ENCODE results near the gene PREX1.
A peak's percentile ranks its signal among the peaks of the same experiment; 100 is the strongest.
"Not testable (repeated sequence)": the region's sequence is repeated elsewhere in the genome, so short reads cannot be mapped to it uniquely, and the experiment has no call there.

Gene PREX1

DNA sequence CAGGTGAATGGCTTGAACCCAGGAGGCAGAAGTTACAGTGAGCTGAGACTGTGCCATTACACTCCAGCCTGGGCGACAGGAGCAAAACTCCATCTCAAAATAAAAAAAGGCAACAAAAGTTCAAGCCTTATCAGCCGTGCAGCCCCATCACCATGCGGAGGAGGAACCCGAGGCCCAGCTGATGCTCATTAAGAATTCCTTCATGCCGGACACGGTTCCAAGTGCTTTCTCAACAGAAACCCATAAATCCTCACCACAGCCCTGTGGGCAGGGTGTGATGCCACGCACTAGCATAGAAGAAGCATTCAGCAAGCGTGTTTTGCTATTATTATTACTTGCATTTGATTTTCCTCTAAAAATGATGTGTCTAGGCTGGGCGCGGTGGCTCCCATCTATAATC is 56.3 kb downstream of the PREX1 start:
- DNase-seq = no peak

DNA sequence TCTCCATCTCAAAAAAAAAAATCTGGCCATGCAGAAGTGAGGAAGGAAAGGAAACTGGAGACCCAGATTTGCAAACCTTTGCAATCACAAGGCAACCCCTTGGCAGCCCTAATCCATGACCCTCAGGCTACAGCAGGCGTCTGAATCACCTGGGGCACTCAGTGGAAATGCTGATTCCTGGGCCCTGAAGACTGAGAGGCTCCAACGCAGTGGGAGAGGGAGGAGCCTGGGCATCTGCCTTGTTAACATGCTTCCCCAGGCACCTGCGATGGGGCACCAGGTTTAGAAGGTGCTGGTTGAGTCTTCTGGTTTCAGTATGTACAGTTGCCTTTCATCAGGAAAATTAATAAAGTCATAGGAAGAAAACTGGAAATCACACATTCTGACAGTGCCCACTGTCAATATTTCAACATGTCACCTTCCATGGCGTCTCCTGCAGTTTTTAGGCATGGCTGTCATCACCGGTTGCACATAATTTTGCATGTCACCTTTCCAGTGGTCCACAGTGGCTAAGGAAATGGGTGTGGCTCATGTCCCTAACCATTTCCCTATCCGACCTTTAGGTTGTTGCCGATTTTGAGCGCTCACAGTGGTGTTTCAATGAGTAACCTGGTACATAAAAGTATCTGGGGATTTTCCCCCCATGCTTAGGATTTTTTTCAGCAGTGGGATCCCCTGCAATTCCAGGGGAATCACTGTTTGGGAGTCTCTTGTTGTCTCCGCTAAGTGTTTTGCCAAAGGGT is 56.9 kb downstream of the PREX1 start:
- DNase-seq = no peak

DNA sequence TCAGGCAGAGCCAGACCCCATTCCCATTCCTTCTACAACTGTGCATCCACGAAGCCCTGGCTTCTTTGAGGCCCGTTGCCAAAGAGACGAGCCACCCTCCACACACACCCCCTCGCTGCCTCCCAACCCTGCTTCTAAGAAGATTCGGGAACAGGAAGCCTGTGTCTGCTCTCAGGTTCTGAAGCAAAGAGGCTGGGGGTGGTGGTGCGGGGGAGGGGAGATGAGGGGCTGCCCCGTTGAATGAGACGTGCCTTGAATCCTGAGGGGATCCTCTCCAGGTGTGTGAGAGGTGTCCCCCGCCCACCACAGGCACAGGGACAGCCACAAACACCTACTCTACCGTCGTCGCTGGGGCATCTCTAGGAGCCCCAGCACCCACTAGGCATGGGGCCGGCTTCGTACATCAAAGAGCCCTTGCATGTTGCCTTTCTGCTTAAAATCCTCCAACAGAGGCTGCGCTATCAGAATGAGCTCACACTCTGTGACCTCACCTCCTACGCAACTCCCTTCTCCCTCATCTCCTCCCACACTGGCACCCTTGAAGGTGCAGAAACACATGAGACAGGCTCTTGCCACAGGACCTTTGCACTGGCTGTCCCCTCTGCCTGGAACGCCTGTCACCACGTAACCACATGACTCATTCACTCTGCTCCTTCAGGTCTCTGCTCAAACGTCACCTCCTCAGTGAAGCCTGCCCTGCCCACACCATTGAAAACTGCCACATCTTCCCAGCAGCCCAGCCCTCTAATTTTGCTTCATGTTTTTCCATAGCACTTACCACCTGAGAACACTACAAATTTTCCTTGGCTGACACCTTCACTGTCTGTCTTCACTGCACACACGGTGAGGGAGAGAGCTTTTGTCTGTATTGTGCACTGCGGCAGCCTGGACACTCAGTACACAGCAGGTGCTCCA is 58.5 kb downstream of the PREX1 start:
- DNase-seq = no peak

DNA sequence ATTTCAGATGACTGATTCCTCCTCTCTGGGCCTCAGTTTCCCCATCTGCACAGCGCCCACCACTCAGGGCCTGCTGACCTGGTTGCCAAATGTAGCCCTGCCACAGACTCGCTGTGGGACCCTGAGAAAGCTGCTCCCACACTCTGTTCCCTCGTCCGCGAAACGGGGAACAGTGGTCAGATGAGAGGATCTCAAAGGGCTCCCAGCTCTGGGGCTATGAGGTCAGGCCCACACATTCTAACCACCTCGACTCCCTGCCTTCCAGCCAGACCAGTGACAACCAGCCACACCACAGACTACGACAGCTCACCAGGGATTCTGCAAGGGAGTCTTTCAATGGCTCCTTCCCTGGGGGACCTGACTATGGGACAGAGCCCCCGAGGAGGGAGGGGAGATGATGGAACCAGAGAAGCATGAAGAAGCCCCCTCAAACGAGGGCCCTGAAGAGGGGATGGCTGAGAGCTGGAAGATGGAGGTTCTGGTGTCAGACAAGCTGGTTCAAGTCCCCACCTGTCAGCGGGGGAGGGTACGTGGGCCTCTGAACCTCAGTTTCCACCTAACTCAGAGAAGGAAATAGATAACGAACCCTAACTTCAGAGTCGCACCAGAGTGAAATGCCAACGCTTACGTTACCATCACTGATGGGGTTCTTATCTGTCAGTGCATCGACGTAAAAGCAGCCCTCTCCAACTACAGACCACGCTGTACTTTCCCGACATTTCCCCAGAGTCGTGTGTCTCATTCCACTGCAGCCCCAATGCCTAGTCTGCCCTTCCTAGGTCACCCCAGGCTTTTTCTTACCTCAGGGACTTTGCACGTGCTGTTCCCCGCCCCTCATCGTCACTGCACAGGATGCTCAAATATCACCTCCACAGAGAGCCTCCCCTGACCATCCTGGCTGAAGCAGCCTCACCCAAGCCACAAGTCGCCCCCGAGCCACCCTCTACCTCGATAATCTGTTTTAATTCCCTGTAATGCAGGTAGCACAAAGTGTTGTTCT is 60.5 kb downstream of the PREX1 start:
- no peak for DNase-seq

DNA sequence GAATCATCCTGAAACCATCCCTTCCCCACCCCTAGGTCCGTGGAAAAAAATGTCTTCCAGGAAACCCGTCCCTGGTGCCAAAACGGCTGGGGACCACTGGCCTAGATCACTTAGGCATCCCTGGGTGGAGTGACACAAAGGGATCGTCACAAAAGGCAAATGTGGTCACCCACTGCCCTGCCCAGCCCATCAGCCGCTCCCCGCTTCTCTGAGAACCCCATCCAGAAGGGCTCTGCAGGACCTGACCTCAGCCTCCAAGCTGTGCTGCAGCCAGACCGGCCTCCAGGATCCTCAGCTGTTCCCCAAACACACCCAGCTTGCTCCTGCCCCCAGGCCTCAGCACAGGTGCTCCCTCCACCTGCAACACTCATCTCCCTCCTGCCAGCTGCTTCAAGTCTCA is 61.6 kb downstream of the PREX1 start:
- no peak for DNase-seq

DNA sequence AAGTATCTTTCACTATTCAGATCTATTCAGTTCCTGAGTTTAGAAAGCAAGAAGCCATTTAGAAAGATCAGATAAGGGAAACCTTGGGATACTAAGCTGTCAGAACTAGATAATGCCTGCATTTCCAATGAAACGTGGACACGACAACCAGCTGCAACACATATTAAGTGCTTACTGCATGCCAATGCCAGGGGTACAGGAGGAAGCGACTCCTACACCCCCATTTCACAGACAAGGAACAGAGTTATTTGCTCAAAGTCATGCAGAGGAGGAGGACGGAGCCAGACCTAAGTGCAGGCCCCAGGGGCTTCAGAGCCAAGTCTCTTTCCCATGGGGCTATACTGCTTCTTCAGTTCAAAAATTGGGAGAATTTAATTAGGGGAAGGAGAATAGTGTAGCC is 62.4 kb downstream of the PREX1 start:
- no peak for DNase-seq

DNA sequence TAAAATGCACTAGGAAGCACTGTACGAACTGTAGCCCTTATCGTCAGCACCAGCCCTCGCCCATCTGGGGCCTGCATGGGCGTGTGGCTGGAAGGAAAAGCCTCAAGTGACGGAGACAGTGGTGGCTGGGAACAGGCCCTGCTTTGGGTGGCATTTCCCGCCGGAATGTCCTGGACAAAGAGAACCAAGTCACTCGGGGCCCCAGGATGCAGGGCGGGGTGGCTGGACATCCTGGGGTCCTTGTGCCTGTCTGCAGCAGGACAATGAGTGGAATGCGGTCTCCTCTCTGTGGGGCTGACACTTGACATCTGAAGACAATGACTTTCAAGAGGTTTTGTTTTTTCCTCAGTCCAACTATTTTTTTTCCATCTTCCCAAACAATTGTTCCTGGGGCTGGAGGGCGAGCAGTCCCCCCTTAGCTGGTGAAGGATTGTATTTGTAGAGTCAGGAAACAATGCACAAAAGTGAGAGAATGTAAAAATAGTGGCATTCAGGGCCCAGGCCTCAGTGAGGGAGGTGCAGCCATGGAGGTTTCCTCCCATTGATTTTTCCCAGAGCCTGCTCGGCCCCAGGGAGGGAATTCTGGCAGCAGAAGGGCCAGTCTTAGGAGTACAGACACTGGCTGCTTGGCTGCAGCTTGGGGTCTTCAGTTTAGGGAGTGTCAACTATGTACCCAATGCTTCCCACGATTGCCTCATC is 64.4 kb downstream of the PREX1 start:
- DNase-seq = no peak

DNA sequence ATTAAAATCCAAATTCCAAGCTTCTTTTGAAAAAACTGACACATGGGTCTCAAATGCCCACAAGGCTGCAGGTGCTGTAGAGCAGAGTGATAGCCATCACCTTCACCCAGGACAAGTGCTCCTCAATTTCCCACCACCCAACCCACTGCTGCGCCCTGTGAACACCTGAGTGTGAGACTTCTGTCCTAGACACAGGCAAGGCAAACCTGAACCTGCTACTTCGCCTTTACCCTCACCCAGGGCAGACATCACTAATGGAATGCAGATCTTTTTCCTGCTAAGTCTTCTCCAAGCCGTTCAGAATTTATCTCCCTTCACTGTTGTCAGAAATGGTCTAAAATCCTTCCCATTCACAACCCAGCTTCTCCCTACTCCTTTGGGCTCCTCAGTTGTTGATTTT is 65.9 kb downstream of the PREX1 start:
- no peak for DNase-seq

DNA sequence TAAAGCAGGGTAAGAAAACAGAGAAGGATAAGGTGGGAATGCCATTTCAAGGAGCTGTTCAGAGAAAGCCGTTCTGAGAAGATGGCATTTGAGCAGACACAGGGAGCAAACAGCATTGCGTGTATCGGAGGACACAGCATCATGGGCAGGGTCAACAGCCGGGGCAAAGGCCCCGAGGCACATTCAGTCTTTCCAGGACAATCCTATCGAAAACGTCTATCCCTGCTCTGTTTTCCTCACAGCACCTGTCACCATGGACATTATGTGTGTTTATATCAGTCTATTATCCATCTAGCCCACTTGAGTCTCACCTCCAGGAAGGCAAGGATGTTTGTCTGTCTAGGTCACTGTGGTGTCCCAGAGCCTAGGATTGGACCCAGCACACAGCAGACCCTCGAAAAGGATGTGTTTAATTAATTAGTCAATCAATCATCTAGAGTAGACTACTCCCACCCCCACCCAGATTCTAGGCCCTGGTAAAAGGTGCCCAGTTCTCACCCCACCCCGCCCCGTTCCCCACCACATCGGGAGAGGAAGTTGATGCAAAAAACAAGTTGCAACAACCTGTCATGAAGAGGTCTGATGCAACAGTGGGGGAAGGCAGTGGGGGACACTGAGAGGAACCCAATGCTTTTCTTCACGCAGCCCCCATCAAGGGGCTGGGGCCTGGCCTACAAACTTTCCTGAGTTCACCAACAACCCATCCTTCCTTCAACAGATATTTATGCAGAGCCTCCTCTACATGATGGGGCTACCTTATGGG is 66.6 kb downstream of the PREX1 start:
- DNase-seq = peak; percentile 42 to 57

DNA sequence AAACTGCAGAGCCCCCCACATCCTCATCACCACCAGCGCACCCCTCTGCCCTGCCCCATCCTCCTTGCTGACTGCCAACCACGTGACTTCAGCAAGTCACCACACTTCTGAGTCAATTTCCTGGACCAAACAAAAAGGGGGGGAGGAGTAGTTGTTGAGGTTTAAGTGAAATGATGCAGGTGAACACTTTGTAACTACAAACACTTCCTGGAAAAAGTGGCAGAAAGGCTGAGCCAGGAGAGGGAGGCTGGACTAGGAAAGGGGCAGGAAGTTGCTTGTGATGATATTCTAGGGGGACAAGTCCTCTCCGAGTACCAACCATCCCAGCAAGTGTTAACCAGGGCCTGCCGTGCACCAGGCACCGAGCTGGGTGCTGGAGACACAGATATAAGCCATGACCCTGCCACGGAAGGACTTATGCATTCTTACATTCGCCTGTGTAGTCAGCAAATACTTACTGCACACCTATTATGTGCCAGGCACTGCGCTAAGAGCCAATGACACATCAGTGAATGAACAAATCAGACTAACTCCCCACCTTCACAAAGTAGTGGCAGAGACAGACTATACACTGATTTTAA is 67.3 kb downstream of the PREX1 start:
- peak; percentile 42 to 55 for DNase-seq

DNA sequence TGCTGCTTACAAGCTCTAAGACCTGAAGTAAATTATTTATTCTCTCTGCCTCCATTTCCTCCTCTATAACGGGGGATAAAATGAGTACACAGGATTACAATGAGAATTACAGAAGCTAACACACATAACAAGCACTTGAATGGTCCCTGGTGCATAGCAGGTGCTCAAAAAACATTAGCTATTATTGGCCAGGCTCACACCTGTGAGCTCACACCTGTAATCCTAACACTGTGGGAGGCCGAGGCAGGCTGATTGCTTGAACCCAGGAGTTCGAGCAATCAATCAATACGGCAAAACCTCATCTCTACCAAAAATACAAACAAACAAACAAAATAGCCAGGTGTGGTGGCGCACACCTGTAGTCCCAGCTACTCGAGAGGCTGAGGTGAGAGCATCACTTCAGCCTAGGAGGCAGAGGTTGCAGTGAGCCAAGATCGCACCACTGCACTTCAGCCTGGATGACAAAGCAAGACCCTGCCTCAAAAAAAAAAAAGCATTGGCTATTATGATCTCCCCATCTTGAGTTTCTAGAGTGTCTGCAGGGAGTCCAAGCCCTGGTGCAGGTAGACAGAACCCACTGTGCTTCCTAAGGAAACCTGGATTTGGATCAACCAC is 68.1 kb downstream of the PREX1 start:
- DNase-seq = no peak

DNA sequence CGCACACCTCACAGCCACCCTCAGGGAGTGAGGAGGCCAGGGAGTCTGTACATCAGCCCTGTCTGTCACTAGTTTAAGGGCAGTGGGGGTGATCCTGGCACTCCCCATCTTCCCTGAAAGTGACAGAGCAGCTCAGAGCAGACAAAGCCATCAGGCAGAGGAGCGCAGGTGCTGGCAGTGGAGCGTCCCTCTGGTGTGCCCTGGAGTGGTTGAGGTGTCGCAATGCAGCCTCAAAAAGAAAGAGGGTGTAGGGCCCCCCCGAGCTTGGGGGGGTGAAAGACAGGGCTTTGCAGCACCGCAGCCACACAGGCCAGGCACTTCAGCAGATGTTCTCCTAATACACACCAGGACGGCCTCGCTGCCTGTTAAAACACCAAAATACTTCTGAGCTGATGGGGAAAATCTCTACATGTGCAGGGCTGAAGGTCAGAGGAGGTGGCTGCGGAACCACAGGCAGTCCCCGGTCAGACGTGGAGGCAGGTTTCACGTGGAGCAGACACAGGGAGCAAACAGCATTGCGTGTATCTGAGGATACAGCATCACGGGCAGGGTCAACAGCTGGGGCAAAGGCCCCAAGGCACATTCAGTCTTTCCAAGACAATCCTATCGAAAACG is 69.5 kb downstream of the PREX1 start:
- peak; percentile 6 to 13 for DNase-seq

DNA sequence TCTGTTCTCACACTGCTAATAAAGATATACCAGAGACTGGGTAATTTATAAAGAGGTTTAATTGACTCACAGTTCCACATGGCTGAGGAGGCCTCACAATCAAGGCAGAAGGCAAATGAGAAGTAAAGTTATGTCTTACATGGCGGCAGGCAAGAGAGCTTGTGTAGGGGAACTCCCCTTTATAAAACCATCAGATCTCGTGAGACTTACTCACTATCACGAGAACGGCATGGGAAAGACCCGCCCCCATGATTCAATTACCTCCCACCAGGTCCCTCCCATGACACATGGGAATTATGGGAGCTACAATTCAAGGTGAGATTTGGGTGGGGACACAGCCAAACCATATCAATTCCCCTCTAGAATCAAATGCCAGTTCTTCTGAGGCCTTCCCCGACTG is 71.0 kb downstream of the PREX1 start:
- not testable (repeated sequence) for DNase-seq

DNA sequence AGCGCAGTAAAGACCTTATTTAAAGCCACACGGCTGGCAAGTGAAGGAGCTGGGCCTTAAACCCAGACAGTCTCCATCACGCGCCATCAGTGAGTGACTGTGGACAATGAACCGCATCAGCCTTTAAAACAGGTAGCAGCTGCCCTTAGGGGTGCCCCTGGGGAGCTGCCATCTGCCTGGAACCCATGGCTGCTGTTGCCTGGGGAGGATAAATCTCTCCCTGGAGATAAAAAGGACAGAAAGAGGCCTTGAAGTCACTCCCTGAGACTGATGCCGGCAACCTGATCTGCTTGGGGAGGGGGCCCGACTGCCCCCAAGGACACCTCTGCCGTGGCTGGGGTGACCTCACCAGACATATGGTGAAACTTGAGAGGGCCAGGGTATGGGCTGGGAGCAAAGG is 73.5 kb downstream of the PREX1 start:
- no peak for DNase-seq

DNA sequence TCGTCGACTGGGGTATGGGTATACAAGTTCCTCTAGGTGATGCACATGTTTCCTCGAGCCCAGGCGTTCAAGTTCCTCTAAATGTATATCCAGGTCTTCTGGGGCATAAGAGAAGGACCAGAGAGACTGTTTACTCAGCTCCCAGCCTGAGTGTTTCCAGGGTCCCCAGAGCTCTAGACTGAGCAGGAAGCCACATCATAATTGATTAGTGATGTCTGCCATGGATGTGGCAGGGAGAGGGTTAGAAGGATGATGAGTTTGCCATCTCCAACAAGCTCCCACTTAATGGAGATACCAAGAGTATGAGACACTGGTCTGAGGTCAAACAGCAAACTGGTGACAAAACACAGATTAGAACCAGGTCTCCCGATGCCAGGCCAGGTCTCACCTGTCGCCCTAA is 74.8 kb downstream of the PREX1 start:
- DNase-seq = no peak

DNA sequence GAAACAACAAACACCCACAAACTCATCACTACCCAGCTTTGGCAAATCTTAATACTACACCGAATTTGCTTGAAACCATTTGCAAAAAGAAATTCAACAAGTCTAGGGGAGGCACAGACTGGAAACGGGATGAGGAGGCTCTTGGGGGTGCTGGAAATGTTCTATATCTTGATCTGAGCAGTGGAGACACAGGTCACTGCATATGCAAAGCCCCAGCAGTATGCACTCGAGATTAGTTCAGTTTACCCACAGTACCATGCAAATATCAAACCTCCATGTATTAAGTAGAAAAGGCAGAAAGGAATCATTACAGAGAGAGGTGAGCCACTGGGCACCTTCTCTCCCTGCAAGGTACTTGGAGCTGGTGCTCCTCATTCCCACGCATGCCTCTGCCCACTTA is 75.9 kb downstream of the PREX1 start:
- DNase-seq = no peak

DNA sequence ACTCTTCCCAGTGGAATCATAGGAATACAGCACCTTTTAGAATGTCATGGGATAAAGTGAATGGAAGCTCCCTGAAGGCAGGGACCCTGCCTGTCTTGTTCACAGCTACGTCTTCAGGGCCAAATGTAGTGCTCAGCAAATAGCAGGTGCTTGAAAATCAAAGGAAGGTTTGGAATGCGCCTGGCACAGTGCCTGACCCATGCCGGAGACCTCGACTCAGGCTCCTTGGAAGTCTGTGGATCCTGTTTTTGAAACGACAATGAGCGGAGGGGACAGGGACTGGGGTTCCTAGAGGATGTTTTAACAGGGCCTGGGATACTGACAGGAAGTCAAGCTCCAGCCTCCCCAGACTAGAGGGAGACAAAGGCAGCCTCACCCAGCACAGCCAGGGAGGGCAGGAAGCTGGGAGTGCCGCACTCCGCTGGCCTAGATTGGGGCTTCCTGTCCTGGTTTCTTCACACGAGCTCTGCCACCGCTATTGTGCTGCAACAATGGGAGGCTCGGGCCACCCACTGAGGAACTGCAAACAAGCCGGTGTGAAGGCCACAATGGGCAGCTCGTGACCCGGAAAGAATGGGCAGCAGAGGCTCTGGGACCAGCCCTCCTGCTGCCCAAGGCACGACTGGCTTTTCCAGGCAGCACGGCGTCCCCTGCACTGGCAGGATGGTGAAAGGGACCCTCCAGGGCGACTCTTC is 76.7 kb downstream of the PREX1 start:
- DNase-seq = peak; percentile 32 to 51

DNA sequence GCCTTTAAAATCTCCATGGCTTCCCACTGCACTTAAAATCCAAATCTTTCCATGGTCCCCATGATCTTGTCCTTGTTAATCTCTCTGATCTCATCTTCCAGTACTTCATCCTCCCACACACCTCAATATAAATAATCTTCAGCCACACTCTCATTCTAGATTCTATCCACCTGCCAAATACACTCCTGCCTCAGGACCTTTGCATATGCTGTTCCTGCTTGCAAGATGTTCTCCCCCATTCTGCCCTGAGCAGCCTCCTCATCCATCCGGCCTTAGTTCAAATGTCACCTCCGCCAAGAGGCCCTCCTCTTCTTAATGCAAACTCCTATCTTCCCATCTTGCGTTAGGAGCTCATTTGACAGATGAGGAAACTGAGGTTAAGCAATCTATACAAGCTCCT is 77.4 kb downstream of the PREX1 start:
- no peak for DNase-seq

DNA sequence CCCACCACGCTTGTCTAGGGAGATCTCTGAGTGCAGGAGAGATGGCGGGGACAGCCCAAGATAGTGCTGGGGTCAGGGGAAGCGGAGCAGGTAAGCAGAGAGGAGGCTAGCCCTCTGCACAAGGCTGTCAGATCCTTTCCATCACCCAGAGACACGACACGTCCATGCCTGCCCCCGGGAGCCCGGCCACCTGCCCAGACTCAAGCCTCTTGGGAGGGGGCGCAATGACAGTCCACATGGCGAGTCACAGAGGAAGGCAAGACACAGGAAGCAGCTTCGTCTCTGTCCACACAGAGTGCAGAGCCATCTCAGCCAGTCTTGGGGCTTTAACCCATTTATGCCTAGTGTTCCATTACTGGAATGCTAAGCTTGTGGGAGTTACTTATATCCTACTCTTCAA is 78.4 kb downstream of the PREX1 start:
- no peak for DNase-seq

DNA sequence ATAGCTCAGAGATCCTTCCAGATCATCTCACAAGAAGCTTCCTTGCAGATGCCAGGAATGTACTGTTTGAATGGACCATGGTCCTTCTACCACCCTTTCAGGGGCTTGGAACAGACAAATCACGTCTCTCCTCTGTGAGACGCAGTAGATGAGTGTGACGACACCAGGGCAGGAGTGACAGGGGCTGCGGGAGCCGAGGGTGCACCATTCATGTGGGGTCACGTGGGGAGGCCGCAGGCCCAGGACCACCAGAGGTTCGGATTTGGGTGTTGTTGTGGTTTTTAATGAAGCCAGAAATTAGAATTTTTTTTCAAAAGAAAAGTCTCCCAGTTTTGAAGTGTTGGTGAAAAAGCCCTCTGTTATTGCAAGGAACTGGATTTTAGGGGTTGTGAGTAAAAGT is 79.2 kb downstream of the PREX1 start:
- DNase-seq = no peak

Data from AML-193 (cell line).